ENCODE results near the gene ERC2.

DNA sequence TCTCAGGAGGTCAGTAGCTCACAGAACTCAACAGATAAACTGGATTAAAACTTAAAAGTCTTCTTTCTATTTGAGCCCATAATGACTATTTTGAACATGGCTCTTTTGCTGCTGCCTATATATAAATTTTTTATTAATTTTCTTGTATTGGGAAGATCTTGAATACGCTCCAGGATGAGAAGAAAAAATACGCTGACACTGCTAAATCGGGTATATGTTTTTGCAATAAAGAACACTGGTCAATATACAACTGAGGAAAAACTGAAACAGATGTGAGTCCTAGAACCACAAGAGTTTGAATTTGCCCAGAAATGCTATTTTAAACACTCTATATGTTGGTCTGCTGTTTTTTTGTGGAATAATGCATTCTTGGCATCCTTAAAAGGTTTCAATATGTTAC lies 1001.7 kb downstream of the ERC2 start:
- TF ChIP-seq, protein P1, sequence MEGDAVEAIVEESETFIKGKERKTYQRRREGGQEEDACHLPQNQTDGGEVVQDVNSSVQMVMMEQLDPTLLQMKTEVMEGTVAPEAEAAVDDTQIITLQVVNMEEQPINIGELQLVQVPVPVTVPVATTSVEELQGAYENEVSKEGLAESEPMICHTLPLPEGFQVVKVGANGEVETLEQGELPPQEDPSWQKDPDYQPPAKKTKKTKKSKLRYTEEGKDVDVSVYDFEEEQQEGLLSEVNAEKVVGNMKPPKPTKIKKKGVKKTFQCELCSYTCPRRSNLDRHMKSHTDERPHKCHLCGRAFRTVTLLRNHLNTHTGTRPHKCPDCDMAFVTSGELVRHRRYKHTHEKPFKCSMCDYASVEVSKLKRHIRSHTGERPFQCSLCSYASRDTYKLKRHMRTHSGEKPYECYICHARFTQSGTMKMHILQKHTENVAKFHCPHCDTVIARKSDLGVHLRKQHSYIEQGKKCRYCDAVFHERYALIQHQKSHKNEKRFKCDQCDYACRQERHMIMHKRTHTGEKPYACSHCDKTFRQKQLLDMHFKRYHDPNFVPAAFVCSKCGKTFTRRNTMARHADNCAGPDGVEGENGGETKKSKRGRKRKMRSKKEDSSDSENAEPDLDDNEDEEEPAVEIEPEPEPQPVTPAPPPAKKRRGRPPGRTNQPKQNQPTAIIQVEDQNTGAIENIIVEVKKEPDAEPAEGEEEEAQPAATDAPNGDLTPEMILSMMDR (IDR thresholded peaks at IDR 0.05; ENCODE audit: low read depth, low read length) = no peak
- TF ChIP-seq POLR2A (IDR thresholded peaks at IDR 0.05; ENCODE audit: extremely low read depth, insufficient read length) = no peak

All from NB4 (cell line).